GM18909 (cell line): ENCODE data around the gene ITPK1.
"Not testable (repeated sequence)": the region's sequence is repeated elsewhere in the genome, so short reads cannot be mapped to it uniquely, and the experiment has no call there.

Source experiments
- ATAC-seq: cut with Tn5 transposase; IDR thresholded peaks from one replicate; pipeline ENCODE4 v1.9.1; 2021; ENCODE audit warnings: mild to moderate bottlenecking; ENCODE audit not compliant: unreplicated experiment, poor library complexity

Gene ITPK1

DNA sequence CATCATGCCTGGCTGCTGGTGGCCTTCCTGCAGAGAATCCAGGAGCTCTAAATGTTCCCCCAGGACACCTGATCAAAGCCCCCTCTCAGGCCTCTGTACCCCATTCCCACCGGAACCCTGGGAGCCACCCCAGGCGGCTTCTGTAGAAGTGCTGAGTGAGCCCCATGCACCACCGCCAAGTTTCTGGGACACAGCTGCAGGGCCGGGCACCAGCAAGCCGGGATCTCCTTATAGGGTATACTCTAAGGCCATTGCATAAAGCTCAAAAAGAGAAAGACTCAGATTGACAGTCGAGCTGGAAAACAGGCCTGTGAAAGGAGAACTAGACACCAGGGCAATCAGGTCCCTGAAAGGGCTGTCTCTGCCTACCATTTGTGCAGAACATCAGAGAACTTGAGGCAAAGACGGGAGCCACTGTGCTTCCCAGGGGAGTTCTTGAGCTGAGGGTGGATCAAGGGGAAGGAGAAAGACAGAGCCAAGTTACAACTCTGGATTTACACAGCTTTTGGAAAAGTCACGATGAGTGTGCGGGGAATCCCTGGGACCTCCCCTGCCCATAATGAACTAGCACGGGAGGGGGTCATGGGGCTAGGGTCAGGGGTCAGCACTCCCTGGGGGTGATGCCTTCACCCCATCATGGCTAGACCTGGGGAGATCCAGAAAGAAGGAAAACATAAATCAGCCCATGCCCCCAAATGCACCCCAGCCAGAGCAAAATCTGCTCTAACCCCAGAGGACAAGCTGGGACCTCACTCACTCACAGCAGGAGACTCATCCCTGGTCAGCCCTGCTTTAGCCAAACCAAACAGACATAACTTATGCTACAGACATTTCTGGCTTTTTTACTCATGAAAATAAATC is 51.1 kb downstream of the ITPK1 start:
- no peak for ATAC-seq

DNA sequence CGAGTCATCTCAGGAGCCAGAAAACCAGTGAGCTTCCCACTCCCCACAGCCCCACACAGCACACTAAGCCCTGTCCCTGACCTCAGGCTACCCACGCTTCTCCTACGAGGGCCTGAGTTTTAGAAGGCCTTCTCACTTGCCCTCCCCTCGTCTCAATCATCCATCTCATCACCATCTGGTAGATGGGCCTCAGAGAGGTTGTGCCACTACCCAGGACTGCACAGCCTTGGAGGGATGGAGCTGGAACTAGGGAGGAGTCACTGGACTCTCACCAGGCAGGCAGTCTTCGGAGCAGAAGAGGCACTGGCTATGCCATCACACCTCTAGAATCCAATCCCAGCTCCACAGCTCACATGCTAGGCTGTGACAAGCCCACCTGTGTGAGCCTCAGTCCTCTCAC is 52.3 kb downstream of the ITPK1 start:
- no peak for ATAC-seq

DNA sequence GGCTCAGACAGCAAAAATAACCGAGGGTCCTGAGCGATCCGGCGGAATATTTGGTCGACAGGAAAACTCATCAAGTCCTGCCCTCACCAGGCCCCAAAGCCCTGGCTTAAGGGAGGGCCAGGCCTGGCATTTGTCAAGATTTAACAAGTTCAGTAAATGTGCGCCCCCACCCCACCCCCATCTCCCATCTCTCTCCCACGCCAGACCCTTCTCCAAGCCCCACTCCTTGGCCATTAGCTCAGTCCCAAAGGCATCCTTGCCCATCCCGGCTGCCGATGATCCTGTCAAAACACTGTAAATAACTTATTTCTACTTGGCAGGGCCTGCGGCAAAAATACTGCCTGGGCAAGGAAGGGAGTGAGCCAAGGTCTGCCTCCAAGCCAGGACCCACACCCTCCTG is 52.8 kb downstream of the ITPK1 start:
- ATAC-seq: no peak

DNA sequence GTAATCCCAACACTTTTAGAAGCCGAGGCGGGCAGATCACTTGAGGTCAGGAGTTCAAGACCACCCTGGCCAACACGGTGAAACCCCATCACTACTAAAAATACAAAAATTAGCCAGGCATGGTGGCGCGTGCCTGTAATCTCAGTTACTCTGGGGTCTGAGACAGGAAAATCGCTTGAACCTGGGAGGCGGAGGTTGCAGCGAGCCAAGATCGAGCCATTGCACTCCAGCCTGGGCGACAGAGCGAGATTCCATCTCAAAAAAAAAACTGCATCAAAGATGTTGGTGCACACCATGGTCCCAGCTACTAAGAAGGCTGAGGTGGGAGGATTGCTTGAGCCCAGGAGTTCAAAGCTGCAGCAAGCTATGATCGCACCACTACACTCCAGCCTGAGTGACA is 53.7 kb downstream of the ITPK1 start:
- not testable (repeated sequence) for ATAC-seq

DNA sequence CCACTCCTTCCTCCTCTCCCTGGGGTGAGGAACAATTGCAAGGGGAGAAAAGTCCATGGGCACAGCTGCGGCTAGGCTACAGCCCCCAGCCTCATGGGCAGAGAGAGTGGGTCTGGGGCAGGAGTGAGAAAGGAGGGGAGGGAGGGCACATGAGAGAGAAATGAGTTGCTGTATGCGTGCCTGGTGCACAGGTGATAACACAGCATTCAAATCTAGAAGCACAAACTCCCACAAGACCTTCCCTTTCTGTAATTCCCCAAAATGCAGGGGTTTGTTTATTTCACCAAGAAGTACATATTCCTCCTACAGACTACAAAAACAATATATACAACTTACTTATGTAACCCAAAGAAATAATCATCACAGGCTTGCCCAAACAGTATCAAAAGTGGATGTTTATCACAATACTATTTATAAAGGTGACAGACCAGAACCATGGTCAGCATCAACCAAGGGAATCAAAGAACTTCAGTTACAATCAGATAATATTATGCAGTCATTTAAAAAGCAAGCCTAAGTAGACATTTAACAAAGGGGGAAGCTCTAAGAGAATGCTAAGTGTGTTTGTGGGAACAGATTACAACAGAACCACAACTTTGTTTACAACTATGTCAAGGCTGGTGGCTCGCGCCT is 54.2 kb downstream of the ITPK1 start:
- no peak for ATAC-seq

DNA sequence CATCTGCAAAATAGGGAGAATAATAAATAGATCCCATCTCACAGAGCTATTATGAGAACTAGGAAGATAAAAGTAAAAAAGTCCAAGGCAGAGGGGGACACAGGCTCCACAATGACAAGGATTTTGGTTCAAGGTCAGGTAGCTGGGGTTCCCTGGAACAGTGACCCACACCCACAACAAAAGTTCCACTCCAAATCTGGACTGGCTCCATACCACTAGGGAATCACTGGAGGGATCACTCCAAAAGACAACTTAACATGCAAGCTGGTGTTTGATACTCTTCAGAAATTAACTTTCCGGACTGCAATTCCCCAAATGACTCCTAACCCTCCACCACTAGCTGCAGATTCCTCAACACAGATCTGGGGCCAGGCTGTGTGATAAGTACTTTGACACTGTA is 54.9 kb downstream of the ITPK1 start:
- no peak for ATAC-seq

DNA sequence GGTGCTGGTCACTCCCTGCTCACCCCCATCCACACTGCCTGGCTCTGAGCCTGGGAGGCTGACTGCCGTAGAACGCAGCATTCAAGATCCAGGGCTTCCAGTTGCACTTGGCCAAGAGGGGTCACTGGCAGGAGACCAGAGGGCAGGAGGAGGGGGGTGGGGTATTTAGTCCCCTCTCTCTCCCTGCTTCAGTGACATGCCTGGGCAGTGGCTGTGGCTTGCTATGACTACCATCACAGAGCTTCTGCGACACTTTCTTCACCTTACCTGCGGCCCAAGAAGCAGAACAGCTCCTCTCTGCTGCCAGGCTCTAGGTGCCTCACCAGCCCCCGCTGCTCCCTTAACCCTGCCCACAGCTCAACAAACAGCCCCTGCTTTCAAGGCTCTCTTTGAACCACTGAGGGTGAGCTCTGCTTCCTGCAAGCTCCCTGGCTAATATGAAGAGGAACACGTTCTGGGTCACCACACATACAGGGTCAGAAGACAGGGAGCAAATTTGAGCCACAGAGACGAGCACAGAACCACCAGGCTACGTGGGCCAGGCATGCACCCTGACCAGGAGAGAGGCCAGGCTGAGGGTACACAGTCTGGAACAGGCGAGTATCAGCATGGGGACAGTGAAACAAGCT is 55.7 kb downstream of the ITPK1 start:
- ATAC-seq: peak; percentile 44

DNA sequence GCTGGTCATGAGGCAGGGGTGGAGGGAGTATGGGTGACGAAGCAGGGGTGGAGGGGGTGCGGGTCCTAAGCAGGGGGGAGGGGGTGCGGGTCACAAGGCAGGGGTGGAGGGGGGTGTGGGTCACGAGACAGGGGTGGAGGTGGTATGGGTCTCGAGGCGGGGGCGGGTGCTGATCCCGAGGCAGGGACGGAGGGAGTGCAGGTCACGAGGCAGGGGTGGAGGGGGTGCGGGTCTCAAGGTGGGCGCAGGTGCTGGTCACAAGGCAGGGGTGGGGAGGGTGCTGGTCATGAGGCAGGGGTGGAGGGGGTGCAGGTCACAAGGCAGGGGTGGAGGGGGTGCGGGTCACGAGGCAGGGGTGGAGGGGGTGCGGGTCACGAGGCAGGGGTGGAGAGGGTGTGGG is 56.5 kb downstream of the ITPK1 start:
- ATAC-seq: no peak

DNA sequence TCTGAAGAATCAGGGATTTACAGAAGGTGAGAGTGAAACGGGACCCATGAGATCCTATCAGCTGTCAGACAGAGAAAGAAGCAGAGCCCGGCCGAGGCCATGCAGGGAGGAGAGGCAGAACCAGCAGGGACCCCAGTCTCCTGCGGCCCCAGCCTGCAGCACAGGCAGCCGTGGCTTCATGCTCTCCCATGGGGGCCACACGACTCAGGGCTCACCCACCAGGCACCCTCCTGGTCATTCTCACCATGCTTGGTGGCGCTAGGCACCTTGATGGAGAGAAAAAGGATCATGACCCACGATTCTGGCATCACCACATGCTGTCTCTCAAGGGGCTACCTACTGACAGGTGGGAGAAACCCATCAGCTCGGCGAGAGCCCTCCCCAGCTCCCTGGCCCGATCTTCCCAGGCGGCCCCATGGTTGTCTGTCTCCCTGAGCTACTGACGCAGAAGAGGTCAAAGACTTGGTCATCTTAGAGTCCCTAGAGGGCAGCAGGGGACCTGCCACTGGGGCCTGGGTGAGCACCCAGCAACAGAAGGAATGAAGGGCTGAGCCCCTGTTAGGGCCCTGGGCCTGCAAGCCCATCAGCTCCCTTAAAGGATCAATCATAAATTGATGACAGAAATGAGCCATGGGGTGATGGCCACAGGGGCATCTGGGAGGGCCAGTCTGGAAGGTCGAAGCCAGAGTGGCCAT is 58.0 kb downstream of the ITPK1 start:
- ATAC-seq: no peak

DNA sequence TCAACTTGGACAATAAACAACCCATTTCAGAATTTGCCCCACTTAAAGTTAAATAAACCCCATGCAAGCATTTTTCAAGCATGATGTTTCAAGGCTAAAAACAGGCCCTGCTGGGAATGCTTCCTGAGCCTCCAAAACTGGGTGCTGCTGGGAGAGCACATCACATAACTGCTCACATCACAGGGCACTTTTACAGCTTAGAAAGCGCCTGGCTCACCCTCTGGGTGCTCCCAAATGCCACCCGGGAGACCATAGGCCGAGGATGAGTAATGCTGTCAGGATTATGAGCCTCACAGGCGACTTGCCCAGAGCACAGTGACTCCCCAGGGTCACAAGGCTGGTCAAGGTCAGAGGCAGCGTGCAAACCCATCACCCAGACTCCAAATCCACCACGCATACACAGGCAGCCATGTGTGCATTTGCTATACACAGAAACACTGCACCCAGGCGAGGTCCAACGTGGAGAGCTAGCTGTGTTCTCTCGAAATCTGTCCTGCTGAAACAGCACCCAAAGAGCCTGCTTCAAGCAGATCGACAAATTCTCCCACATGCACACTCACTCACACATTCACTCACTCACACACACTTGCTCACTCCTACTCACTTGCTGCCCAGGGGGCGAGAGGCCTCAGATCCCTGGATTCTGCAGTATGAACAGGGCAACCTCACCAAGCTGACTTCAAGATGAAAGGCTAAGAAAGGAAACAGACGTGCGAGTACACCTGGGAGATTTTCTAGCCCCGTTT is 58.7 kb downstream of the ITPK1 start:
- no peak for ATAC-seq

DNA sequence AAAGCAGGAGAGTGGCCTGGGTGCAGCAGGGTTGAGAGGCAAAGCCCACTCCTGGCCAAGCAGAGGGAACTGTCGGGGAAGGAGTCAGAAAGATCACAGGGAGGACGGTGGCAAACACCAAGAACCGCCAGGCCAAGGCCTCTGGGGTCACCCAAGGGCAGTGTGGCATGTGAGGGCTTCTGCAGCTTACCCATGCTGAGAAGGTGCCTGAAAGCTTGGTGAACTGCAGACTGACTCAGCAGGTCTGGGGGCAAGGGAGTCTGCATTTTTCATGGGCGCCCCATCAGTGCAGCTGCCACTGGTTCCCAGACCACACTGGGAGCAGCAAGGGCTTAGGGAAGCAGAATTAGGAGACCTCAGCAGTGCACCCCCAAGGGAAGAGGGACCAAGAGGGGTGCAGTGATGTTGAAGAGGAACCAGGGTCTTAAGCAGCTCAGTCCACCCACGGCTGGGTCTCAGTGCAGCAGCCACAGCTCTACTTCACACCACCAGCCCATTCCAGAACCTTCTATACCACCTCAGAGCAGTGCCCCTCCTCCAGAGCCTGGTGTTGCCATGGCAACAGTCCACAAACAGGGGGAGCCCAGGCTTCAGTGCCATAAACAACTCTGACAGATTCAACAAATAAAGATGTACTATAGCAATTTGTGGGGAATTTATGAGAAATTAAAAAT is 59.4 kb downstream of the ITPK1 start:
- no peak for ATAC-seq

DNA sequence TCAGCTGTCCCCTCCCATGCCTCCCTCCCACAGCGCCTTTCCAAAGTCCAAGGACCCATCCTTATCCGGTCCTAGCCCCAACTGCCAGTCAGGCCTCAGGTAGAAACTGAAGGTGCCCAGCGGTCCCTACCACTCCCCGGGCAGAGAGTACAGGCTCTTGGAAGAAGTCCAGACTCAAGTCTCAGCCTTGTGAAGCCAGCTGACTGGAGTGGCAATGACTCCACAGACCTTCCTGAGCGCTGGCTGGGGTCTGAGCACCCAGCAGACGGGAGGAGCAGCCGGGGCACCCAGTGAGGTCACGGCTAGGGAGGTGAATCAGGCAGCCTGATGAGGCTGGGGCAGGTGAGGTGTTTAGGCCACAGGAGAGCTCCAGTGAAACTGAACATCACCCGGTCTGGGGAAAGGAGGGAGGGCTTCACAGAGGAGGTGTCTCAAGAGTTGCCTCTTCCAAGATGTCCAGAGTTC is 60.0 kb downstream of the ITPK1 start:
- no peak for ATAC-seq

DNA sequence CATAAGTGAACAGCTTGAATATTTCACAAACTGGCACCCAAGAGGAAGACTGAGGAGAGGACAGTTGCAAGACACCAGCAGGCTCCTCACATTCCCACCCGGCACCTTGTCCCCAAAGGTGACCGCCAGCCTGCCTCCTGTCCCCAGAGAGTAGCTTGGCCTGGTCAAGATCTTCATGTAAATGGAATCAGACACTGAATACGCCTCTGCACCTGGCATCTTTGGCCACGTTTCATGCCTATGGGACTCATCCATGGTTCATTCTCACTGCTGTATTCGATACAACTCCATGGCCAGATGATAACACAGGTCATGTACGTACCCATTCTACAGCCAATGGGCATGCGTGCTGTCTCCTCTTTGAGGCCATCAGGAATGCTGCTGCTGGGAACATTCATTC is 60.8 kb downstream of the ITPK1 start:
- no peak for ATAC-seq

DNA sequence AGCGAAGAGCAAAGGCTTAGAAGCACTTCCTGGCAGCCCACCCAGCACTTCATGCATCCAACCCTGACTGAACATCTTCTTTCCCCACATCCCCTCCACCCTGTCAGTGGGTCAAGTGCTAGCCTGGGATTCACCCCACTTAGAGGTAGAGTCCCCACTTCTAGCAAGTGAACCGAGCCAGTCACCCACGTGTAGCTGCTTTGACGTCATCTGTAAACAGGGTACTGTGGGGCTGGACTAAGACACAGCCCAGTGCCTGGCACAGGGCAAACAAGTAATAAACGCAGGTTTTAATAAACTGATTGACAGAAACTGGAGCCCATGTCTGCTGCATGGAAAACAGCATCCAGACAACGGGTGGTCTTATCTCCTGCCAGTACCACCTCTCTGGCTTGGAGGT is 61.7 kb downstream of the ITPK1 start:
- ATAC-seq: no peak

DNA sequence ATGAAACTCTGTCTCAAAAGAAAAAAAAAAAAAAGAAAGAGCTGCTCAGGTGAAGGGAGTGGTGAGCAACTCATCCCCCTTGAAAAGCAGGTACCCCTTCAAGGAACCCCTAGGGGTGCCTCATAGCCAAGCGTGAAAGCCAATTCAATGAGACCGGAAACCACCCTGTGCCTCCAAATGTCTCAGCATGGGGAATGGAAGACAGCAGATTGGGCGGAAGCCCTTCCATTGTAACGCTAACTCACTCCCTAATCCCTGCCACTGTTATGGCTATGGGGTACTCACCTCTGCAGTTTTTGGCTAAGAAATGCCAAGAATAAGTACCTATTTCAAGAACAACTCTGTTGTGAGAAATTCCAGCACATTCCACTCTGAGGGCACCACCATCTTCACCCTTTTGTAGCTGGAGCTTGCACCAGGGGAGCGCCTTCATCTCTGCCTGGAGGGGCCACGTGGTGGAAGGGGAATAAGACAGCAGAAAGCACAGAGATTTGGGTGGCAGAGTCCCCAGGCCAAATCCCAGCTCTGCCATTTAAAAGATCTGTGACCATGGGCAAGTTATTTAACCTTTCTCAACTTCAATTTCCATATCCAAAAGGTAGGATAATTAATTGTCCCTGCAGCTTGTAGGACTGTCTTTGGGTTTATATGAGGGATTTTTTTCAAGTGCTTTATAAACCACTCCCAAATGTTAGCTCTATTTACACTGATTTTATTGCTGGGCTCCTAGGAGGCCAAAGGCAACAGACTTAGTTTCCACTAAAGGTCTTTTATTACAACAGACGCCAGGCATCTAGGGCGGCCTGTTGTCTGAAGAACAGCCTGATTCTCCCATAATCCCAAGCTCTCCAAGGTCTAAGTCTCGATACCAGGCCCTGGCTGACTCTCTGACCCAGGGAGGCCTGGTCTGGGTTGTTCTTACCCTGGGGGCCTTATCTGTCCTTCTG is 63.9 kb downstream of the ITPK1 start:
- ATAC-seq: no peak

DNA sequence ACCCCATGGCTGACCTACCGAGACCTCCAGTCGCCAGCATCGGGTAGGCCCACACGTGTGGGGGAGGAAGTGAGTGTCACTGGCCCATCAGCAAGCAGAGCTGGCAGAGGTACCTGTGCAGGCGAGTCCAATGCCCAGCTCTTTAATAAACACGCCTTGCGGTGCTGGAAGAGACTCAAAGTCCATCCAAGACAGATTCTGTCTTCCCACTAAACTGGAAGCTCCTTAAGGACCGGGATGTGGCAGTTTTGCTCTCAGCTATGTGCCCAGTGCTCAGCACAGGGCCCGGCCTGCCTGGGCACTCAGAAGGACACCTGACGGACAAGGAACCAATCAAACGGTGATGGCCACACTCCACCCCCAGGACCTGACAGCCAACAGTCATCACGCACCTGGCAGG is 65.0 kb downstream of the ITPK1 start:
- no peak for ATAC-seq

DNA sequence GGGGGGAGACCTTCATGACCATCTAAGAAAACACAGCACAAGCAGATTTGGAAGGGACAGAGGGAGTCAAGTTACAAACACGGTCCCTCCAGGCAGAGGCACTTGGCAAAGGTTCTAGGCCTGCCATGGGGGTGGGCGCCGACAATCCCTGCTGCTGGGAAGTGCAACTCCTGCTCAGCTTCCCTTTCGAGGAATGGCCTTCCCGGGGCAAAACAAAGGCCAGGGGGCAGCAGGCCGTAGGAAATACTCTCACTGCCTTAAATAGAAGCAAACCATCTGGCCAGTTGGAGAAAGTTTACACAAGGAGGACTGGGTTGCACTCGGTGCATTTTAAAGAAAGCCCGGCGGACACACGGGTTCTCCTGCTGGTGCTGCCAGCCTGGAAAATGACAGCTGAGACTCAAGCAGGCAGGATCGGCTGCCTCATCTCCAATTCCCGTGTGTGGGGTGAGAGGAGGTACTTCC is 65.8 kb downstream of the ITPK1 start:
- no peak for ATAC-seq

DNA sequence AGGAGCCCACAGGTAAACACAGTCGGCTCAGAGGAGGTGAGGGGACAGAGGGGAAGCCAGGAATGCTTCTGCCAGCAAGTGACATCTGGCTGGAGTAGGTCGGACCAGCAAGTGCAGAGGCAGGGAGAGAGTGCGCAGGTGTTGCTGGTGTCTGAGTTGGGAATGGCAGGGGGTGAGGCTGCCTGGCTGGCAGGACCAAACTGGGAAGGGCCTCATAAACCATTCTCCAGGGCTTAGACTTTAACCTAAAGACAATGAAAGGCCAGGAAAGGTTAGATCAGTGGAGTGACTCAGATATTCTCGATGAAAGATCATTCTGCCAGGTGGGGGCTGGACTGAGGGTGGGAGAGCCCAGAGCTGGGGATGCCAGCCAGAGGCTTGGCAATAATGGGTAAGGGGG is 66.4 kb downstream of the ITPK1 start:
- no peak for ATAC-seq
